Activated naive CD4-positive, alpha-beta T cell treated with anti-CD3 and anti-CD28 coated beads, Interleukin-2, amount 50 U/mL, for 24 hours (primary cell): Measurements from ENCODE around the gene MACROD2.

Source experiments
- H3K27ac Mint-ChIP-seq: one replicate; pipeline ENCODE4 v1.8.0; 2021; ENCODE audit warnings: mild to moderate bottlenecking, mixed read lengths
- H3K27me3 Mint-ChIP-seq: one replicate; pipeline ENCODE4 v1.8.0; 2021; ENCODE audit warnings: mixed read lengths
- H3K36me3 Mint-ChIP-seq: one replicate; pipeline ENCODE4 v1.8.0; 2021; ENCODE audit warnings: mixed read lengths
- H3K4me1 Mint-ChIP-seq: one replicate; pipeline ENCODE4 v1.8.0; 2021; ENCODE audit warnings: mixed read lengths
- H3K4me3 Mint-ChIP-seq: one replicate; pipeline ENCODE4 v1.8.0; 2021; ENCODE audit warnings: mild to moderate bottlenecking, mixed read lengths
- H3K9me3 Mint-ChIP-seq: one replicate; pipeline ENCODE4 v1.8.0; 2021; ENCODE audit warnings: mixed read lengths

Gene MACROD2

DNA sequence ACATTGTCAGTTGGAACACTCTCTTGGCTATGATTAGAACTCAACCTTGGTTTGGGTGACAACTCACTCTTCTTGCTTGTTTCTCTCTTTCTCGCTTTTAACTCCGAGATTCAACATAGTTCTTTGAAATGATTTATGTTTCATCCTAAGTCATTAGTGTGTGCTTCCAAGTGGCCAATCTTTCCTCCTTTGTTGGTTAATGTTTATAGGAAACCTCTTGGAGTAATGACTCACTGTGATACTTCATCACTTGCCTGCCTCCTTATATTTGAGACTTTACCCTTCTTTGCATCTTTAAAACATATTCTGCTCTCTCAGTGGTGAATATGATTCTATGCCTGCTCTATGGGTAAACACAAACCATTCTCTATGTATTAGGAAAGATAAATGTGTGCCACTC is 621.8 kb downstream of the MACROD2 start:
- Mint-ChIP-seq H3K27ac (no peak overlapping the region), H3K27me3 (no peaks in the 10 kb centered on the region), H3K36me3 (no peaks in the 10 kb centered on the region), H3K4me1 (no peaks in the 10 kb centered on the region), H3K9me3 (peaks cover 6% of the 10 kb centered on the region), H3K4me3 (no peak overlapping the region)

DNA sequence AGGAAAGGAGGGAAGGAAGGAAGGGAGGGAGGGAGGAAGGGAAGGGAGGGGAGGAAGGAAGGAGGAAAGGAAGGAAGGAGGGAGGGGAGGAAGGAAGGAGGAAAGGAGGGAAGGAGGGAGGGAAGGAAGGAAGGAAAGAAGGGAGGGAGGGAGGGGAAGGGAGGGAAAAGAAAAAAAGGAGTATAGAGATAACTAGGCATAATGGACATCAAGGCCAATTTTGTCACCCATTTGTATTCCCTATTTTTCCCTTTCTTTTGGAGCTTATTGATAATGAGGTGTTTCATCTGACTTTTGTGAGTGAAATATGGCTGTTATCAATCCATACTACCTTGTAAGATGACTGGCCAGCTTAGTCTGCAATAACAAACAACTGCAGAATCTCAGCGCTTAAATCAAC is 624.1 kb downstream of the MACROD2 start:
- H3K4me3 Mint-ChIP-seq: no peak overlapping the region
- no peak overlapping the region for H3K27ac Mint-ChIP-seq
- peaks cover 6% of the 10 kb centered on the region for H3K9me3 Mint-ChIP-seq
- no peaks in the 10 kb centered on the region for H3K4me1 Mint-ChIP-seq
- no peaks in the 10 kb centered on the region for H3K27me3 Mint-ChIP-seq
- no peaks in the 10 kb centered on the region for H3K36me3 Mint-ChIP-seq

DNA sequence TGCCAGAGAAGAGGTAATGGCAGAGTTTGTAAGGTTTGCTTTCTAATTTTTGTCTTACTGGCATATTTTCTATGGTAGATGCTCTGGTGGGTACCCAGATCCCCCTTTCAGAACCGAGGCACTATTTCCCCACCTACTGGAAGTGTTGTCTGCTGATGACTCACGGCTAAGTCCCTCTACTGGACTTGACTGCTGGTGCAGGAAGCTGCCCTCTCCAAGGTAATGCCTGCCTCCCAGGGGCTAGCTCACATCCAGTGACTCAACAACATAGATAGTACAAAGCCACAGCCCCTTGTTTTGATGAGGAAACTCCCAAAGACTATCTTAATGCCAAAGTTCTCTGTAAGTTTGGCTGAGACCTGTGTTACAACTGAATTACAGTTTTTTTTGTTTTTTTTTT is 627.5 kb downstream of the MACROD2 start:
- Mint-ChIP-seq H3K4me3 (no peak overlapping the region), H3K27me3 (no peaks in the 10 kb centered on the region), H3K36me3 (no peaks in the 10 kb centered on the region), H3K4me1 (no peaks in the 10 kb centered on the region), H3K9me3 (peaks cover 6% of the 10 kb centered on the region), H3K27ac (no peak overlapping the region)

DNA sequence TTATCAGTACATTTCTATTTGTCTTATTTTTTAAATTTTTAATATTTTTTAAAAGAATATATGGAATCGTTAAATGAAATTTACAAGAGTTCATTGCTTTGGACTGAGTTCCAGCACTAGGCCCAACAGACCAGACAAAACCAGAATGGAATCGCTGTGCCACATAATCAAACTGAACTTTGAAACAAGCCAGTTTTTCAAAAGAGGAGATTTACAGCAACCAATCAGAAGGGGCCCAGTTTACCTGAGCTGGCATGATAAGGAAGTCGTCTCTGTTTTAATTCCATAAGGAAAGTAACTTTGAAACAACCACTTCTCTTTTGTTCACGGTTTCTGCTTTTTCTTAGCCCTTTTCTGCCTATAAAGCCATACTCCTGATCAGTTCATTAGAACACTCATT is 635.7 kb downstream of the MACROD2 start:
- no peaks in the 10 kb centered on the region for H3K4me1 Mint-ChIP-seq
- H3K9me3 Mint-ChIP-seq: peaks cover 5% of the 10 kb centered on the region
- no peak overlapping the region for H3K27ac Mint-ChIP-seq
- H3K27me3 Mint-ChIP-seq: no peaks in the 10 kb centered on the region
- H3K4me3 Mint-ChIP-seq: no peak overlapping the region
- no peaks in the 10 kb centered on the region for H3K36me3 Mint-ChIP-seq

DNA sequence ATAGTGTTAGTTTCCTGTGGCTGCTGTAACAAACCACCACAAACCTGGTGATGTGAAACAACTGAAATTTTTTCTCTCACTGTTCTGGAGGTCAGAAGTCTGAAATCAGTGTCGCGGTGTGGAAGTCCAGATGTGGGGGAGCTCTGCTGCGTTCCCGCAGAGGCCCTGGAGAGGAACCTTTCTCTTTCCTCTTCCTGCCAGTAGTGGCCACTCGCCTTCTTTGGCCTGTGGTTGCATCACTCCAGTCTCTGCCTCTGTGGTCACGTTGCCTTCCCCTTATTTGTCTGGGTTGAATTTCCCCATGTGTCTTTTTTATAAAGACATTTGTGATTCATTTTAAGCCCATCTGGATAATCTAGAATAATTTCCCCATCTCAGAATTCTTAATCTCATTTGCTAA is 637.6 kb downstream of the MACROD2 start:
- Mint-ChIP-seq H3K4me1 (no peaks in the 10 kb centered on the region), H3K27ac (no peak overlapping the region), H3K27me3 (no peaks in the 10 kb centered on the region), H3K36me3 (no peaks in the 10 kb centered on the region), H3K9me3 (peaks cover 5% of the 10 kb centered on the region), H3K4me3 (no peak overlapping the region)

DNA sequence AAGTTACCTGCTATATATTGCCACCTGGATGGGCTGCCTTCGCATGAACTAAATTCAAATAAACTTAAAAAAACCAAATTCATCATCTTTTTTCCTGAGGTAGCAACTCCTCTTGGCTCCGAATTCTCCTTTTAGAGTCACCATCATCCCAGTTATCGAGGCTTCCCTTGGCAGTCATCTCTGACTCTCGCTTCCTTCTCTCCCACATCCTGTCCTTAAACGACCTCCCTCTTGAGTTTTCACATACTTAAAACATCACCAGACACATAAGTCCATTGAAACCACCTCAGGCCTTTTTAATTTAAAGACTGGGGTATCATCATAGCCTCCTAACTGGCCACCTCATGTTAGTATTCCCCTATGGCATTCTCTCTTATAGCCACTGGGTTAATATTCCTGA is 638.2 kb downstream of the MACROD2 start:
- Mint-ChIP-seq H3K27ac (no peak overlapping the region), H3K27me3 (no peaks in the 10 kb centered on the region), H3K4me3 (no peak overlapping the region), H3K9me3 (peaks cover 5% of the 10 kb centered on the region), H3K4me1 (no peaks in the 10 kb centered on the region), H3K36me3 (no peaks in the 10 kb centered on the region)

DNA sequence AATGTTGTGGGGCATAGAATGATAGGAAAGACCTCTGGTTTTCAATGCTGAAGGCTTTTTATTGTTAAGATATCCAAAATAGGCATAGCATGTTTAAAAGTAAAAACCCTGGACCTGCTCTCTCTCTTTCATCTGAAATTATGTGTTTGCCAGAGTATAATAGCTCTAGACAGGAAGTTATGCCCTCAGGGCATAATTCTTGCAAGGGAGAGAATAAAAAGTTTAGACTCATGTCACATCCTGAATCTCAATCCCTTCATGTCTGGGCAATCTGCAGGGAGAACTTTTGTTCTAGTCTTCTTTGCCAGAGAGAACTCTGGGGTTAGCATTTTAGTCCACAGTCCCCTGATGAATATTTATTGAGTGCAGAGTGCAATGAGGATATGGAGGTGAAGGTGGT is 639.3 kb downstream of the MACROD2 start:
- Mint-ChIP-seq H3K9me3 (peaks cover 5% of the 10 kb centered on the region), H3K36me3 (no peaks in the 10 kb centered on the region), H3K27me3 (no peaks in the 10 kb centered on the region), H3K27ac (no peak overlapping the region), H3K4me3 (no peak overlapping the region), H3K4me1 (no peaks in the 10 kb centered on the region)

DNA sequence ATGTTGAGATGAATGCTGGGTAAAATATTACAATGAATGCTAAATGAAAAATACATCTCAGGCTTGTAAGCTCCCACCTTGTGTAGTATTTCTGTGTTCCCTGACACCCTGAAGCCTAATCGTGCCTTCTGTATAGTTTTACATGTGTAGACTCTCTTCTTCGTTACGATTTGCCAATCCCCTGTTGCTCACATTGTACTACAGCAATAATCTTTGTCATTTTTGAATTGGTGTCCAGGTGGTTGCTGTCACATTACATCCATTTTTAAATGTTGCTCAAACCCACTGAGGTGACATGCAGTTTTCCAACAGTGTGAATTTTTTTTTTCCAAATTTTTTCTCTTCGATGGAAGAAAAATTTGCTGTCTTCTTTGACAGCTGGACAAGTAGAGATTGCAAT is 642.1 kb downstream of the MACROD2 start:
- Mint-ChIP-seq H3K27ac (no peak overlapping the region), H3K4me3 (no peak overlapping the region), H3K4me1 (no peaks in the 10 kb centered on the region), H3K36me3 (no peaks in the 10 kb centered on the region), H3K9me3 (peaks cover 5% of the 10 kb centered on the region), H3K27me3 (no peaks in the 10 kb centered on the region)

DNA sequence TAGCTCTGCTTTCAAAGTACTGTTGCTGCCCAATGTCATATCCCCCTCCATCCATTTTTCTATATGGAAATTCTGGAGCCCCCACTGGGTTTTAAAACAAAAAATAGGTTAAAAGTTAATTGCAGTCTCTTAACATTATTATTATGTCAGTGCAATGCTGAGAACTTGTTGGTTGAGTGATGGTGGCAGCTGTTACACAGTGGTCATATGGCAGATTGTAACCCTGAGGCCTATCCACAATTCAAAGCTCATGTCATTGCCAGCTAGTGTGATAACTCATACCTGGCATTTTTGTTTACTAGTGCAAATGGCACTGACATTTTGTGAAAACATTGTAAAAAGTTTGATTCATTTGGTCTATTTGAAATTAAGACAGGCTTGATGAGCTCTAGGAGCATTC is 647.8 kb downstream of the MACROD2 start:
- no peaks in the 10 kb centered on the region for H3K27me3 Mint-ChIP-seq
- no peaks in the 10 kb centered on the region for H3K4me1 Mint-ChIP-seq
- H3K9me3 Mint-ChIP-seq: no peaks in the 10 kb centered on the region
- H3K27ac Mint-ChIP-seq: no peak overlapping the region
- no peak overlapping the region for H3K4me3 Mint-ChIP-seq
- H3K36me3 Mint-ChIP-seq: no peaks in the 10 kb centered on the region

DNA sequence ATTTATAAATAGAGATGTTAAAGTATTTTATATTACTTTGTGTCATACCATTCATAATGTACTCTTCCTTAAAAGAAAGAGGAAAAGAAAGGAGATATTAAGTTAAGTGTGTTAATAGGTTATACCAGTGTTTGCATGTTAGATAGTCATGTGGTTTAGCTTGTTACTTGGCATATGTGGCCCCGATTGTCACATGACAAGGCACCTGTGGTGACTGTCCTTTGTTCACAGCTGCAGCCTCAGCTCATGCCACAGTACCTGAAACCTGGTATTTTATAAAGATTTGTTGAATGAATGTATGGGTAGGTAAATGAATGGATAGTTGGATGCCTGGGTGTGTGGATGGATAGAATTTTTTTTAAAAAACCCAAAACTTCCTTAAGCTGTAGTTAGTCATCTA is 648.2 kb downstream of the MACROD2 start:
- H3K4me1 Mint-ChIP-seq: no peaks in the 10 kb centered on the region
- H3K27ac Mint-ChIP-seq: no peak overlapping the region
- no peaks in the 10 kb centered on the region for H3K36me3 Mint-ChIP-seq
- no peaks in the 10 kb centered on the region for H3K27me3 Mint-ChIP-seq
- H3K4me3 Mint-ChIP-seq: no peak overlapping the region
- H3K9me3 Mint-ChIP-seq: no peaks in the 10 kb centered on the region

DNA sequence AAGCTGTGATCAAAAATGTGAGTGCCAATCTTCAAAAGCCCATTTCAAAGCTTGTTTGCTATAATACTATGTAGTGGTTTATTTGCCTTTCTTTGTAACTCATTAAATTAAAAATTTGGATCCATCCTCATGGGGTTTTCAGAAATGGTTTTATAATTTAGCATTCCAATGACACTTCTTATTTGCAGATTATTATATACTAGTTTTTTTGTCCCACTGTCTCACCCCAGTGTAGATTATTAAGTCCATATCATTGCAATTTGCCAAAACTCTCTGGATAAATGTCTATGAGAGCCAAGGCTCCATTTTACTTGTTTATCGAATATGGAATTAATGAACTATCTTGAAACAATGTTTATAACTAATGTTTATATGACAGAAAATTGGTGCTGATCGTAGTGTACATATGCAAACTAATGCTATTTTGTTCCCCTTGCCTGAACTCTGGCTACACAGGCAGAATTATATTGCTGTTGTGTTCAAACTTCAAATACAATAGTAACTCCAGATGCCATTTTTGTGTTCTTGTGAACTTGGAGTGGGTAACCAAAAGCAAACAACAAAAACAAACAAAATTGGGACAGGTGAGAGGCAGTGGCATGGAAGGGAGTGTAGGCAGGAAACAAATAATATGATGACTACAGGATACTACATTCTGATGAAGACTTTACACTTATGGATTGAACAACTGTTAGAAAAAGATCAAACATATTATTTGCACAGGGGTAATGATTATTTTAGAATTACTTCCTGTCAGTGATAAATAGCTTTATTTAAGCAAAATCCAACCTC is 649.2 kb downstream of the MACROD2 start:
- no peak overlapping the region for H3K4me3 Mint-ChIP-seq
- H3K4me1 Mint-ChIP-seq: no peaks in the 10 kb centered on the region
- no peak overlapping the region for H3K27ac Mint-ChIP-seq
- no peaks in the 10 kb centered on the region for H3K27me3 Mint-ChIP-seq
- H3K36me3 Mint-ChIP-seq: no peaks in the 10 kb centered on the region
- H3K9me3 Mint-ChIP-seq: no peaks in the 10 kb centered on the region

DNA sequence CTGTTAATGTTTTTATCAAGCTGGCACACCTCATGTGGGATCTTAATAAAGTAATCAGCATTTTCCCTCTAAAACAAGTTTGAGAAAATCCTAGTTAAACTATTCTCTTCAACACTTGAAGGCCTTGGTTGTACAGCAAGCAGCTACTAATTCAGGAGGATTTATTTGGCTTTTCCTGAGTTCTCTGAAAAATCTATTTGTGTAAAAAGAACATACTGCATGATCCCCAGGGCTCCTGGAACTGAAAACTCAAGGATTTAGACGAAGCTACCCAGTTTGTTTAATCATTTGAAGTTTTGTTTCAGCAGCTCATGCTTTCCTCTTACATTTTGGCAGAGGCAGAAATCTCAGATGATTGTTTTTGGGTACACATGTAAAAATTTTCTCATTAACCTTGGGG is 651.7 kb downstream of the MACROD2 start:
- H3K36me3 Mint-ChIP-seq: no peaks in the 10 kb centered on the region
- H3K27ac Mint-ChIP-seq: no peak overlapping the region
- no peaks in the 10 kb centered on the region for H3K4me1 Mint-ChIP-seq
- no peaks in the 10 kb centered on the region for H3K9me3 Mint-ChIP-seq
- no peaks in the 10 kb centered on the region for H3K27me3 Mint-ChIP-seq
- H3K4me3 Mint-ChIP-seq: no peak overlapping the region

DNA sequence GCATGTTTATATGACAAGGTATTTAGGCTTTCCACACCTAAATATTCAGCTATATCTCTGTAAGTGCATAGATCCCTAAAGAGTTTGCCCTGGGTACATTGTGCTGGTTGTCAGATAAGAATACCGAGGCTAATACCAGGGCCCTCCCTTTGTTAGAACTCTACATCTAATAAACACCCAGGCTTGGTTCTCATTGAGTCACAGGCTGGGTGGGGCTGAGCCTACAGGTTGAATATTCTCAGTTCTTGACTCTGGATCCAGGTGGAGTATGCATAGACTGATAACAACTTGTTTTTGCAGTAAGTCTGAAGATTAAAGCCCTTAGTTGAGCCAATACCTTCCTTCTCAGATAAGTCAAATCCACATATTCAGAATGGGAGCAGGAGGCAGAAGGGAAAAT is 654.3 kb downstream of the MACROD2 start:
- no peaks in the 10 kb centered on the region for H3K4me1 Mint-ChIP-seq
- no peak overlapping the region for H3K27ac Mint-ChIP-seq
- H3K36me3 Mint-ChIP-seq: no peaks in the 10 kb centered on the region
- no peaks in the 10 kb centered on the region for H3K27me3 Mint-ChIP-seq
- no peak overlapping the region for H3K4me3 Mint-ChIP-seq
- no peaks in the 10 kb centered on the region for H3K9me3 Mint-ChIP-seq

DNA sequence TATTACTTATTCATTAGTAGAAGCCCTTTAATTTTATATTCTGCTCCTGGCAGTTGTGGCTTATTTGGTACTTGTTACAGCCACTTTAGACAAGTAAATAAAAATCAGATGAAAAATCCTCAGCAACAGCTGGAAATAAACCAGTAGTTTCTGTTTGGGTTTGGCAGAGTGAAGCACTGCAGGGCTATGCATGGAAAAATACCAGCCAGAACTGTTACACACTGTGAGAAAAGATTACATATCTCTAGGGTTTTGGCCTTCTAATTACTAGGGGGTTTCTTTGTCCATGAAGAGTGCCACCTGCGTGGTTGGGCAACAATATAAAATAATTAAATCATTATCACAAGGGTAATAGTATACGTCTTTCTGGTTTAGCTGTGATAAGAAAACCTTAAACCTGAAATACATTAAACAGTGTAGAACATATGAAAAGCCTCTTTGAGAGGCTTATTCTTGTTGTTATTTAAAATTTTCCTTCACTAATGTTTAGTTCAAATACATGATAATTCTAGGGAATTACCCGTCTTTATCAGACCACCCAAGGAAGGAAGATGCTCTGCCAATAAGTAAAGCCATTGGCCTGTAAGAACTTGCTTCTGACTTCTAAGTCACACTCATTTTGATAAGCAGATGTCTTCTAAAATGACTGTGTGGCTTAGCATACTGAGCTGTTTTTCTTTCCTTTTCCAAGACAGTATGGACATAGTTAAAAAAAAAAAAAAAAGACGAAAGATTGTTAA is 662.1 kb downstream of the MACROD2 start:
- peaks cover 4% of the 10 kb centered on the region for H3K9me3 Mint-ChIP-seq
- H3K4me1 Mint-ChIP-seq: no peaks in the 10 kb centered on the region
- no peaks in the 10 kb centered on the region for H3K27me3 Mint-ChIP-seq
- H3K4me3 Mint-ChIP-seq: no peak overlapping the region
- H3K27ac Mint-ChIP-seq: no peak overlapping the region
- no peaks in the 10 kb centered on the region for H3K36me3 Mint-ChIP-seq

DNA sequence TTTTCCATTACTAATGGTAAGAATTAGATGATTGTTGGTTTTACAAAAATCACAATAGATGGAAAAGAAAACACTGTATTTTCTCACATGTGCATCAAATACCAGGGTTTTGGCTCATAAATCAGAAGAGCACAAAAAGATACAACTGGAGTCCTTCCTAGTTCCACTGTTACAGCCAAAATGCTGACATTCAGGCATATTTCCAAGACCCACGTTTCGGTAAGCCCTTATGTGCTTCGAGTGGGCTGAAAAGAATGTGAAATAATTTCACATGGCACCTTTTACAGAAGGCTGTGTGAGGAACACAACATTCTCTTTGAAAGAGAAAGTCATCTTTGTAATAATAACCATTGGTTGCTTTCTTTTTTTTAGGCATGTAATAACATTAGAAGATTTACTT is 668.8 kb downstream of the MACROD2 start:
- H3K4me3 Mint-ChIP-seq: no peak overlapping the region
- no peak overlapping the region for H3K27ac Mint-ChIP-seq
- H3K4me1 Mint-ChIP-seq: no peaks in the 10 kb centered on the region
- H3K27me3 Mint-ChIP-seq: no peaks in the 10 kb centered on the region
- peaks cover 6% of the 10 kb centered on the region for H3K9me3 Mint-ChIP-seq
- no peaks in the 10 kb centered on the region for H3K36me3 Mint-ChIP-seq

DNA sequence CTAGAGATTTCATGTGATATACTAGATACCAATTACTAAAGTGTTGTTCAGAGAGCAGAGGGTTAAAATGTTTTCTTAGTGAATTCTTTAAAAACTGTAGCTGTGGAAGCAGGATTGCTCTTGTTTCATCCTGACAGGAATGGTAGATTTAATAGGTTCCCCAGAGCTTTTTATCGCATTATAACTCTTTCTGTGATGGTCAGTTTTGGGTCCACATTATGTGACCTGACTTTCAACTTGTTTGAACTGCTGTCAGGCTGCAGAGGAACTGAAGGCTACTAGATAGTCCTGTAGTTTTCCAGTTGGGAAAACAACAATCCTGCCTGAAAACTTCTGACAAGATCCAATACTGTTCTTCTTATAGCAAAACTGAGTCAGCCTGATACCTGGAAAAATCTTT is 671.4 kb downstream of the MACROD2 start:
- Mint-ChIP-seq H3K27me3 (no peaks in the 10 kb centered on the region), H3K4me1 (no peaks in the 10 kb centered on the region), H3K36me3 (no peaks in the 10 kb centered on the region), H3K9me3 (peaks cover 11% of the 10 kb centered on the region), H3K27ac (no peak overlapping the region), H3K4me3 (no peak overlapping the region)
